GM12878 (cell line): Measurements from ENCODE around the gene KRT72. TPM values are rescaled to one million over a fixed set of nuclear protein-coding genes. Genes with fewer than 3 reads are reported as not detected.

ENCODE experiments used
- ATAC-seq: fragments of 200-7000 bp; cut with Tn5 transposase; 3 replicates; pipeline ENCODE4 v1.9.1; 2020; ENCODE audit warnings: mild to moderate bottlenecking, moderate library complexity
- BruUV-seq: library from RNA; stranded (reverse); fragments of 400-500 nt; replicated peaks from 2 replicates; lab custom pipeline; 2021; lab: Mats Ljungman, UMichigan
- CTCF ChIA-PET: fragments of 300-600 bp; sonication (Branson Sonifier 250); formaldehyde crosslinking; extraction: SDS; loops from one replicate; lab custom pipeline; 2021; ENCODE audit warnings: inconsistent platforms; lab: Yijun Ruan, JAX
- POLR2A ChIA-PET: fragments of 350-600 bp; formaldehyde crosslinking; extraction: SDS; loops from one replicate; lab custom pipeline; 2021; ENCODE audit warnings: inconsistent platforms; lab: Charles Lee
- RAD21 ChIA-PET: fragments of 300-600 bp; sonication (Branson Sonifier 250); formaldehyde crosslinking; loops from one replicate; lab custom pipeline; 2023; ENCODE audit warnings: antibody characterized with exemption; ENCODE audit not compliant: unreplicated experiment; lab: Charles Lee
- SMC1A ChIA-PET: fragments of 300-600 bp; sonication (Branson Sonifier 250); formaldehyde crosslinking; loops from one replicate; lab custom pipeline; 2023; ENCODE audit not compliant: unreplicated experiment, uncharacterized antibody; lab: Charles Lee
- DNase-seq: peaks from one replicate; pipeline ENCODE4 v3.0.0-alpha.2; 2011; ENCODE audit warnings: low read depth, low spot score
- FAIRE-seq: peaks from 3 replicates; lab custom pipeline; 2011; peaks lifted over from hg19 to GRCh38; lab: Jason Lieb, UNC
- H2AFZ ChIP-seq: 2 replicates; pipeline ENCODE4 v1.6.0; 2011; ENCODE audit warnings: low read depth, low read length, control low read depth; ENCODE audit not compliant: control insufficient read depth
- H3K27ac ChIP-seq: 2 replicates; pipeline ENCODE4 v1.5.1; 2011; ENCODE audit warnings: control low read depth; ENCODE audit not compliant: control insufficient read depth, insufficient read depth
- H3K27me3 ChIP-seq, 2 experiments: replicated peaks in 1 of 2; 2 replicates each; pipeline versions ENCODE4 v1.6.0 to v1.6.1; 2011; ENCODE audit warnings: low read length in 1 of 2; ENCODE audit not compliant: control insufficient read depth in 2 of 2, insufficient read depth in 2 of 2
- H3K36me3 ChIP-seq, 2 experiments: 2 replicates each; pipeline ENCODE4 v1.5.1; 2011; ENCODE audit warnings: low read length in 1 of 2; ENCODE audit not compliant: control insufficient read depth in 2 of 2, insufficient read depth in 2 of 2
- H3K4me1 ChIP-seq: 2 replicates; pipeline ENCODE4 v1.6.1; 2011; ENCODE audit warnings: mild to moderate bottlenecking, low read length, moderate library complexity, mixed read lengths; ENCODE audit not compliant: control insufficient read depth, insufficient read depth
- H3K4me2 ChIP-seq: 2 replicates; pipeline ENCODE4 v1.6.0; 2011; ENCODE audit warnings: control low read depth; ENCODE audit not compliant: control insufficient read depth, insufficient read depth
- H3K4me3 ChIP-seq: fragments of 200-600 bp; sonication (generic); 2 replicates; pipeline ENCODE4 v1.5.1; 2016
- H3K79me2 ChIP-seq: 2 replicates; pipeline ENCODE4 v1.6.0; 2011; ENCODE audit warnings: low read length; ENCODE audit not compliant: control insufficient read depth, insufficient read depth
- H3K9ac ChIP-seq: 2 replicates; pipeline ENCODE4 v1.8.0; 2011; ENCODE audit warnings: low read length, control low read depth, mixed read lengths; ENCODE audit not compliant: control insufficient read depth, insufficient read depth
- H3K9me3 ChIP-seq: replicated peaks from 3 replicates; pipeline ENCODE4 v1.5.1; 2011; ENCODE audit warnings: mild to moderate bottlenecking, low read length; ENCODE audit not compliant: control insufficient read depth, insufficient read depth
- H4K20me1 ChIP-seq: 2 replicates; pipeline ENCODE4 v1.6.0; 2011; ENCODE audit not compliant: control insufficient read depth, insufficient read depth
- BMI1 ChIP-seq: fragments of 450-650 bp; IDR thresholded peaks from 2 replicates; pipeline ENCODE4 v1.6.1; 2016; ENCODE audit warnings: mild to moderate bottlenecking, moderate library complexity, borderline replicate concordance
- CBFB ChIP-seq: IDR thresholded peaks from 2 replicates; pipeline ENCODE4 v1.6.1; 2016; ENCODE audit warnings: antibody characterized with exemption, low read depth
- FOS ChIP-seq: IDR thresholded peaks from 3 replicates; pipeline ENCODE4 v1.6.1; 2011; ENCODE audit warnings: borderline replicate concordance; ENCODE audit not compliant: insufficient read length; ENCODE audit errors: extremely low read depth
- FOXM1 ChIP-seq: IDR thresholded peaks from 2 replicates; pipeline ENCODE4 v1.6.1; 2012; ENCODE audit warnings: low read depth, mild to moderate bottlenecking, inconsistent platforms, low read length, moderate library complexity
- PML ChIP-seq: IDR thresholded peaks from 2 replicates; pipeline ENCODE4 v1.6.1; 2012; ENCODE audit warnings: low read length, inconsistent platforms
- SMAD5 ChIP-seq: IDR thresholded peaks from 2 replicates; pipeline ENCODE4 v1.6.1; 2016; ENCODE audit warnings: antibody characterized with exemption, low read depth
- SUPT20H ChIP-seq: IDR thresholded peaks from 2 replicates; pipeline ENCODE4 v1.6.1; 2011; ENCODE audit warnings: low read depth, mild to moderate bottlenecking, low read length, moderate library complexity, borderline replicate concordance; ENCODE audit not compliant: control insufficient read depth
- WGBS: methylation state at CpG from one replicate; pipeline ENCODE4 v1.1.6; 2016; ENCODE audit warnings: low lambda C conversion rate; ENCODE audit not compliant: insufficient replicate concordance, insufficient coverage; ENCODE audit errors: missing lambda C conversion rate; 5-methylcytosine and 5-hydroxymethylcytosine counted together
- in situ Hi-C: fragments of 300-500 bp; cut with MboI; formaldehyde crosslinking; loops from 9 replicates; pipeline ENCODE4 v1.14.3; 2018; ENCODE audit warnings: mixed read lengths
- intact Hi-C: fragments of 100-400 bp; cut with micrococcal nuclease; formaldehyde crosslinking; loops from one replicate; pipeline ENCODE4 v1.14.2; 2022; ENCODE audit not compliant: unreplicated experiment
- polyA plus RNA-seq, 11 experiments: library from polyadenylated mRNA; depleted of rRNA in 4 of 11; unstranded in 6 of 11; stranded (reverse) in 5 of 11; fragments of >200 nt; fragmentation: Nextera tagmentation in 4 of 11; fragmentation: Illumina TruSeq in 1 of 11; extraction: Ambion mirVana in 4 of 11; extraction: Trizol in 1 of 11; gene quantifications; 1 replicate in 1 of 11; 2 replicates in 10 of 11; pipeline versions ENCODE4 v1.2.1 to v1.2.3, GENCODE V29; 2011 to 2016; ENCODE audit warnings: inconsistent platforms in 2 of 11, missing spikeins in 2 of 11, low read depth in 1 of 11
- total RNA-seq, 4 experiments: library from RNA; depleted of rRNA in 3 of 4; stranded (reverse); fragments of >200 nt in 3 of 4; fragmentation: Illumina TruSeq in 1 of 4; extraction: Trizol in 1 of 4; gene quantifications; 2 replicates each; pipeline versions ENCODE4 v1.2.1 to v1.2.3, GENCODE V29; 2013 to 2021
- TF ChIP-seq, protein P1 (sequence below): IDR thresholded peaks from 2 replicates; pipeline ENCODE4 v1.6.1; 2011; ENCODE audit warnings: mild to moderate bottlenecking, low read depth, low read length, moderate library complexity; ENCODE audit not compliant: insufficient replicate concordance
- TF ChIP-seq, protein P2 (sequence below): fragments of 450-650 bp; IDR thresholded peaks from 2 replicates; pipeline ENCODE4 v1.6.1; 2017; ENCODE audit warnings: mild to moderate bottlenecking, low read depth, inconsistent platforms; ENCODE audit not compliant: poor library complexity, severe bottlenecking
- TF ChIP-seq, protein P3 (sequence below): IDR thresholded peaks from 2 replicates; pipeline ENCODE4 v1.6.1; 2012; ENCODE audit warnings: low read depth, low read length, improper control_type of control experiment
- TF ChIP-seq, protein P4 (sequence below): fragments of 450-650 bp; IDR thresholded peaks from 2 replicates; pipeline ENCODE4 v1.6.1; 2018; ENCODE audit warnings: borderline replicate concordance, mild to moderate bottlenecking; ENCODE audit not compliant: partially characterized antibody
- TF ChIP-seq, protein P5 (sequence below): fragments of 450-650 bp; IDR thresholded peaks from 2 replicates; pipeline ENCODE4 v1.6.1; 2017; ENCODE audit warnings: low read depth, mild to moderate bottlenecking, moderate library complexity

KRT72 gene
- total and polyA plus RNA-seq, 10 of the 15 experiments (the other 5 are each of a cell fraction or from before 2014, with no cell fraction given), result not detected

DNA sequence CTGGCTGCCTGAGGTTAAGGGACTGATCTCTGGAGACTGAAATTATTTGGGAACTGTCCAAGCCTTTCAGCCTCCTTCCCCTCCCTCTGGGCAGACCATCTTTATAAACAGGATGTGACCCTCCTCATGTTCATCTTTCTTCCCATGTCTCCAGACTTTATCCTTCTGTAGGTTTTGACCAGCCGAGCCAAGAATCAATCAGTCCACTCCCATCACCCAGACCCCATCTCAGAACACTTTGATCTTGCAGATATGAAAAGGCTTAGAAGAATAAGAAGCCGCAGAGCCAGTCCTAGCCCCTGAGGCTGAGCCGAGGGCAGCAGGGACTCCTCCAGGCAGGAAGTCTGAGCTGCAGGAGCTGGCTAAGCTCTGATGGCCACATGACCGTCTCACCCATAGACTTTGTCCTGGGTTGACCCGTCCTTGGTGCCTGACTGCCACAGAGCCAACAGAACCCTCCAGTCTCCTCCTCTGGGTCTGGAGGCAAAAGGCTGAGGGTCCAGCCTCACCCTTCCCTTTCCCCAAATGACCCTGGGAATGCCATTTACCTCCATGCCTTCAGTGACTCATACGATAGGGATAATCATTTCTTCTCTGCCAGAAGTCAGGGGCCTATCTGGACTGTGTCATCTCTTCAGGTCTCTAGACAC lies 49.9 kb downstream of the KRT72 start:
- Histone ChIP-seq H3K4me2 (no peak overlapping the region), H3K27me3 (peaks cover 3 to 6% of the 10 kb centered on the region in 2 experiments), H3K9ac (no peak overlapping the region), H3K27ac (no peak overlapping the region), H3K36me3 (no peaks in the 10 kb centered on the region), H2AFZ (no peak overlapping the region), H4K20me1 (no peaks in the 10 kb centered on the region), H3K4me3 (no peak overlapping the region), H3K9me3 (no peaks in the 10 kb centered on the region), H3K79me2 (no peaks in the 10 kb centered on the region), H3K4me1 (no peaks in the 10 kb centered on the region)
- ATAC-seq (no peak), FAIRE-seq (no peak), DNase-seq (no peak)
- RAD21 ChIA-PET, result no interaction called here
- in situ Hi-C loops (no loop called here), intact Hi-C loops (no loop called here)
- 30% methylated on average over 6 of the region's 6 CpGs for WGBS
- CTCF ChIA-PET, result no interaction called here
- POLR2A ChIA-PET, result no interaction called here
- BruUV-seq, result no TSS peak
- SMC1A ChIA-PET, result no interaction called here
- TF ChIP-seq, protein P1, sequence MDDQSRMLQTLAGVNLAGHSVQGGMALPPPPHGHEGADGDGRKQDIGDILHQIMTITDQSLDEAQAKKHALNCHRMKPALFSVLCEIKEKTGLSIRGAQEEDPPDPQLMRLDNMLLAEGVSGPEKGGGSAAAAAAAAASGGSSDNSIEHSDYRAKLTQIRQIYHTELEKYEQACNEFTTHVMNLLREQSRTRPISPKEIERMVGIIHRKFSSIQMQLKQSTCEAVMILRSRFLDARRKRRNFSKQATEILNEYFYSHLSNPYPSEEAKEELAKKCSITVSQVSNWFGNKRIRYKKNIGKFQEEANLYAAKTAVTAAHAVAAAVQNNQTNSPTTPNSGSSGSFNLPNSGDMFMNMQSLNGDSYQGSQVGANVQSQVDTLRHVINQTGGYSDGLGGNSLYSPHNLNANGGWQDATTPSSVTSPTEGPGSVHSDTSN, result no peak
- TF ChIP-seq SUPT20H (no peak), SMAD5 (no peak), BMI1 (no peak), PML (no peak), FOS (no peak), CBFB (no peak), FOXM1 (no peak)
- TF ChIP-seq, protein P2, sequence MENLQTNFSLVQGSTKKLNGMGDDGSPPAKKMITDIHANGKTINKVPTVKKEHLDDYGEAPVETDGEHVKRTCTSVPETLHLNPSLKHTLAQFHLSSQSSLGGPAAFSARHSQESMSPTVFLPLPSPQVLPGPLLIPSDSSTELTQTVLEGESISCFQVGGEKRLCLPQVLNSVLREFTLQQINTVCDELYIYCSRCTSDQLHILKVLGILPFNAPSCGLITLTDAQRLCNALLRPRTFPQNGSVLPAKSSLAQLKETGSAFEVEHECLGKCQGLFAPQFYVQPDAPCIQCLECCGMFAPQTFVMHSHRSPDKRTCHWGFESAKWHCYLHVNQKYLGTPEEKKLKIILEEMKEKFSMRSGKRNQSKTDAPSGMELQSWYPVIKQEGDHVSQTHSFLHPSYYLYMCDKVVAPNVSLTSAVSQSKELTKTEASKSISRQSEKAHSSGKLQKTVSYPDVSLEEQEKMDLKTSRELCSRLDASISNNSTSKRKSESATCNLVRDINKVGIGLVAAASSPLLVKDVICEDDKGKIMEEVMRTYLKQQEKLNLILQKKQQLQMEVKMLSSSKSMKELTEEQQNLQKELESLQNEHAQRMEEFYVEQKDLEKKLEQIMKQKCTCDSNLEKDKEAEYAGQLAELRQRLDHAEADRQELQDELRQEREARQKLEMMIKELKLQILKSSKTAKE, result no peak
- TF ChIP-seq, protein P3, sequence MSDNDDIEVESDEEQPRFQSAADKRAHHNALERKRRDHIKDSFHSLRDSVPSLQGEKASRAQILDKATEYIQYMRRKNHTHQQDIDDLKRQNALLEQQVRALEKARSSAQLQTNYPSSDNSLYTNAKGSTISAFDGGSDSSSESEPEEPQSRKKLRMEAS, result no peak
- TF ChIP-seq, protein P4, sequence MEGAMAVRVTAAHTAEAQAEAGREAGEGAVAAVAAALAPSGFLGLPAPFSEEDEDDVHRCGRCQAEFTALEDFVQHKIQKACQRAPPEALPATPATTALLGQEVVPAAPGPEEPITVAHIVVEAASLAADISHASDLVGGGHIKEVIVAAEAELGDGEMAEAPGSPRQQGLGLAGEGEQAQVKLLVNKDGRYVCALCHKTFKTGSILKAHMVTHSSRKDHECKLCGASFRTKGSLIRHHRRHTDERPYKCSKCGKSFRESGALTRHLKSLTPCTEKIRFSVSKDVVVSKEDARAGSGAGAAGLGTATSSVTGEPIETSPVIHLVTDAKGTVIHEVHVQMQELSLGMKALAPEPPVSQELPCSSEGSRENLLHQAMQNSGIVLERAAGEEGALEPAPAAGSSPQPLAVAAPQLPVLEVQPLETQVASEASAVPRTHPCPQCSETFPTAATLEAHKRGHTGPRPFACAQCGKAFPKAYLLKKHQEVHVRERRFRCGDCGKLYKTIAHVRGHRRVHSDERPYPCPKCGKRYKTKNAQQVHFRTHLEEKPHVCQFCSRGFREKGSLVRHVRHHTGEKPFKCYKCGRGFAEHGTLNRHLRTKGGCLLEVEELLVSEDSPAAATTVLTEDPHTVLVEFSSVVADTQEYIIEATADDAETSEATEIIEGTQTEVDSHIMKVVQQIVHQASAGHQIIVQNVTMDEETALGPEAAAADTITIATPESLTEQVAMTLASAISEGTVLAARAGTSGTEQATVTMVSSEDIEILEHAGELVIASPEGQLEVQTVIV, result no peak
- TF ChIP-seq, protein P5, sequence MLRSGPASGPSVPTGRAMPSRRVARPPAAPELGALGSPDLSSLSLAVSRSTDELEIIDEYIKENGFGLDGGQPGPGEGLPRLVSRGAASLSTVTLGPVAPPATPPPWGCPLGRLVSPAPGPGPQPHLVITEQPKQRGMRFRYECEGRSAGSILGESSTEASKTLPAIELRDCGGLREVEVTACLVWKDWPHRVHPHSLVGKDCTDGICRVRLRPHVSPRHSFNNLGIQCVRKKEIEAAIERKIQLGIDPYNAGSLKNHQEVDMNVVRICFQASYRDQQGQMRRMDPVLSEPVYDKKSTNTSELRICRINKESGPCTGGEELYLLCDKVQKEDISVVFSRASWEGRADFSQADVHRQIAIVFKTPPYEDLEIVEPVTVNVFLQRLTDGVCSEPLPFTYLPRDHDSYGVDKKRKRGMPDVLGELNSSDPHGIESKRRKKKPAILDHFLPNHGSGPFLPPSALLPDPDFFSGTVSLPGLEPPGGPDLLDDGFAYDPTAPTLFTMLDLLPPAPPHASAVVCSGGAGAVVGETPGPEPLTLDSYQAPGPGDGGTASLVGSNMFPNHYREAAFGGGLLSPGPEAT, result no peak
